Neural cell (in vitro differentiated cells): ENCODE data around the gene GPBAR1. TPM values are rescaled to one million over a fixed set of nuclear protein-coding genes. Genes with fewer than 3 reads are reported as not detected.

Experiments
- H2AFZ ChIP-seq: fragments of 200-600, 300-800 bp; sonication (generic), shearing (Covaris generic); 2 replicates; pipeline ENCODE4 v1.6.0; 2014; ENCODE audit warnings: low read depth, mild to moderate bottlenecking, antibody characterized with exemption, low read length, moderate library complexity
- H3F3A ChIP-seq: fragments of 200-600 bp; shearing (Covaris generic); 2 replicates; pipeline ENCODE4 v1.6.1; 2016; ENCODE audit warnings: mild to moderate bottlenecking, moderate library complexity, mixed read lengths, antibody characterized with exemption, low read length; ENCODE audit not compliant: insufficient read depth, poor library complexity, severe bottlenecking
- H3K27ac ChIP-seq: fragments of 200-600, 300-800 bp; sonication (generic), shearing (Covaris generic); 2 replicates; pipeline ENCODE4 v1.5.1; 2014; ENCODE audit warnings: mild to moderate bottlenecking, low read length, moderate library complexity
- H3K27me3 ChIP-seq: fragments of 300-800, 200-600 bp; sonication (generic), shearing (Covaris generic); 2 replicates; pipeline ENCODE4 v1.6.0; 2014; ENCODE audit warnings: mild to moderate bottlenecking, low read depth, low read length, moderate library complexity; ENCODE audit not compliant: insufficient read depth
- H3K36me3 ChIP-seq: fragments of 300-800, 200-600 bp; sonication (generic), shearing (Covaris generic); 2 replicates; pipeline ENCODE4 v1.5.1; 2014; ENCODE audit warnings: mild to moderate bottlenecking, antibody characterized with exemption, low read length, moderate library complexity; ENCODE audit not compliant: insufficient read depth
- H3K4me2 ChIP-seq: fragments of 300-800, 200-600 bp; sonication (generic), shearing (Covaris generic); 2 replicates; pipeline ENCODE4 v1.6.0; 2014; ENCODE audit warnings: mild to moderate bottlenecking, low read length
- H3K4me3 ChIP-seq: fragments of 300-800, 200-600 bp; sonication (generic), shearing (Covaris generic); 2 replicates; pipeline ENCODE4 v1.5.1; 2014; ENCODE audit warnings: mild to moderate bottlenecking, low read length, moderate library complexity
- H3K79me2 ChIP-seq: fragments of 200-600 bp; shearing (Covaris generic); replicated peaks from 2 replicates; pipeline ENCODE4 v1.6.0; 2014; ENCODE audit warnings: mild to moderate bottlenecking, low read length, moderate library complexity; ENCODE audit not compliant: insufficient read depth
- H3K9ac ChIP-seq: fragments of 300-800, 200-600 bp; sonication (generic), shearing (Covaris generic); 2 replicates; pipeline ENCODE4 v1.6.1; 2016; ENCODE audit warnings: mild to moderate bottlenecking, low read length, mixed read lengths
- H3K9me2 ChIP-seq: fragments of 200-600 bp; shearing (Covaris generic); 2 replicates; pipeline ENCODE4 v1.6.1; 2016; ENCODE audit warnings: mild to moderate bottlenecking, low read length, mixed read lengths; ENCODE audit not compliant: insufficient read depth
- H3K9me3 ChIP-seq: fragments of 200-600, 300-800 bp; sonication (generic), shearing (Covaris generic); 2 replicates; pipeline ENCODE4 v1.6.1; 2016; ENCODE audit warnings: mild to moderate bottlenecking, mixed run types, low read length, moderate library complexity, mixed read lengths
- H4K20me1 ChIP-seq: fragments of 200-600 bp; shearing (Covaris generic); 2 replicates; pipeline ENCODE4 v1.6.1; 2016; ENCODE audit warnings: mild to moderate bottlenecking, mixed run types; ENCODE audit not compliant: insufficient read depth
- CTCF ChIP-seq: fragments of 450-650 bp; IDR thresholded peaks from 2 replicates; pipeline ENCODE4 v1.5.1; 2014; ENCODE audit warnings: antibody characterized with exemption, mild to moderate bottlenecking, moderate library complexity; ENCODE audit not compliant: poor library complexity, severe bottlenecking
- EP300 ChIP-seq: fragments of 450-650 bp; conservative IDR thresholded peaks from 2 replicates; pipeline ENCODE4 v1.6.1; 2014; ENCODE audit warnings: antibody characterized with exemption, mild to moderate bottlenecking, moderate library complexity; ENCODE audit not compliant: poor library complexity, severe bottlenecking
- EZH2 ChIP-seq: fragments of 200-600, 300-800 bp; shearing (Covaris generic), sonication (generic); IDR thresholded peaks from 2 replicates; pipeline ENCODE4 v1.6.1; 2014; ENCODE audit warnings: antibody characterized with exemption, low read length, borderline replicate concordance, mild to moderate bottlenecking; ENCODE audit not compliant: insufficient read depth, poor library complexity, severe bottlenecking
- MXI1 ChIP-seq: fragments of 450-650 bp; conservative IDR thresholded peaks from 2 replicates; pipeline ENCODE4 v1.6.1; 2014; ENCODE audit warnings: antibody characterized with exemption, mild to moderate bottlenecking; ENCODE audit not compliant: poor library complexity, severe bottlenecking
- POLR2AphosphoS5 ChIP-seq: IDR thresholded peaks from 2 replicates; pipeline ENCODE4 v1.6.1; 2012
- RAD21 ChIP-seq: fragments of 450-650 bp; conservative IDR thresholded peaks from 2 replicates; pipeline ENCODE4 v1.6.1; 2014; ENCODE audit warnings: antibody characterized with exemption, mild to moderate bottlenecking, moderate library complexity
- REST ChIP-seq: IDR thresholded peaks from 2 replicates; pipeline ENCODE4 v1.6.1; 2012; ENCODE audit warnings: borderline replicate concordance
- SMC3 ChIP-seq: fragments of 450-650 bp; conservative IDR thresholded peaks from 2 replicates; pipeline ENCODE4 v1.6.1; 2014; ENCODE audit warnings: antibody characterized with exemption, mild to moderate bottlenecking, moderate library complexity; ENCODE audit not compliant: poor library complexity
- TAF1 ChIP-seq: IDR thresholded peaks from 2 replicates; pipeline ENCODE4 v1.6.1; 2012; ENCODE audit warnings: low read depth
- polyA plus RNA-seq: library from polyadenylated mRNA; depleted of rRNA; stranded (reverse); fragments of >200 nt; gene quantifications from 2 replicates; pipeline ENCODE4 v1.2.3, GENCODE V29; 2014

Gene GPBAR1
- polyA plus RNA-seq, 1 donor from 2014 or later, result not detected

DNA sequence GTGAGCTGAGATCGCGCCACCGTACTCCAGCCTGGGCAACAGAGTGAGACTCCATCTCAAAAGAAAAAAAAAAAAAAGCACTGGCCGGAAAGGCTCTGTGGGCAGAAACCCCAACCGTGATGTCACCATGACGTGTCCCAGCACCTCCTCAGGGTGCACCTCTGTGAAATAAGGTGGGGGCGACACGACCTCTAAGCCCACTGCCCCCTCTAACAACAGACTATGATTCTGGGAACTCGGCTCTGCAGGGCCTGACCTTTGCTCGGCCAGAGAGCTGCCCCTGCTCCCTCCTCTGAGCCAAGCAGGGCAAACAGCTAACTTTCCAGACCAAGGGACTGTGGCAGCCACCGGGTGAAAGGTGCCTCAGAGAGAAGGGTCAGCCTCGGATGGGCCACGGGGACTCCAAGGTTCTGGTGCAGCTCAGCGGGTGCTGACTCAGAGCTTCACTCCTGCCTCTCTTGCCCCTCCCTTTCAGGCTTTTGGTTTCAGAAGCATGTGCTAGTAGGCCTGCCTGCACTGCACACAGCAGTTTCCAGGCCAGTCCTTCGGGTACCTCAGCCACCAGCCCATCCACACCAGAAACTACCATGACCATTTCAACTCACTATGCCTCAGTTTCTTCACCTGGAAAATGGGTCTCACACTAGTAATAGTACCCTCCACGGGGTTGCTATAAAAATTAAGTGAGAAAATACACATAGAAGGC, 23.4 kb downstream of the GPBAR1 start:
- Histone ChIP-seq H3K4me3 (no peak overlapping the region), H3K27me3 (no peaks in the 10 kb centered on the region), H3K79me2 (no peaks in the 10 kb centered on the region), H2AFZ (no peak overlapping the region), H3K36me3 (no peaks in the 10 kb centered on the region), H3F3A (no peaks in the 10 kb centered on the region), H4K20me1 (no peaks in the 10 kb centered on the region), H3K9me2 (no peaks in the 10 kb centered on the region), H3K4me2 (no peak overlapping the region), H3K27ac (no peak overlapping the region), H3K9me3 (no peaks in the 10 kb centered on the region), H3K9ac (no peak overlapping the region)
- TF ChIP-seq POLR2AphosphoS5, result no peak
- no peak for TF ChIP-seq REST
- no peak for TF ChIP-seq SMC3
- TF ChIP-seq TAF1, result no peak
- TF ChIP-seq EZH2, result no peak
- no peak for TF ChIP-seq CTCF
- no peak for TF ChIP-seq MXI1
- TF ChIP-seq EP300, result no peak
- TF ChIP-seq RAD21, result no peak

DNA sequence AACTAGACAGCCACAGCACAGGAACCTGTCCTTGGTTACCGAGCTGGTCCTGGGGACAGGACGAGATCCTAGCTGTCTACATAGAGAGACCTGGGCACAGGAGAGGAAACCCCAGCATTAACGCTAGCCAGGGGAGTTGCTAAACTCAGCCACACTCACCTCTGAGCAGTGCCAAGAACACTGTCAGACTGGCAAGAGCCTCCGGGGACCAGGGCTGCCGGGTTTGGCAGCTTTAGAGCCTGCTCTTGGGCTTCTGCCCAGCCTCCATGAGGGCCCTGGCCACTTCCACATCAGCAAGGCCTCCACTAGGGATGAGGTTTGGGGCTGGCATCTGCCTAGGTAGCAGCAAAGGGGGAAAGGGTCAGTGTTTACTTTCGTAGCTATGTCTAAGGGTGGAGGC, 24.8 kb downstream of the GPBAR1 start:
- no peaks in the 10 kb centered on the region for H3K9me3 ChIP-seq
- no peak overlapping the region for H2AFZ ChIP-seq
- no peak for TF ChIP-seq EP300
- TF ChIP-seq POLR2AphosphoS5, result no peak
- TF ChIP-seq REST, result no peak
- TF ChIP-seq CTCF, result no peak
- no peak for TF ChIP-seq RAD21
- no peak for TF ChIP-seq TAF1
- TF ChIP-seq EZH2, result no peak
- TF ChIP-seq SMC3, result no peak
- TF ChIP-seq MXI1, result no peak
- no peak overlapping the region for H3K4me2 ChIP-seq
- no peaks in the 10 kb centered on the region for H3F3A ChIP-seq
- H3K27me3 ChIP-seq, result no peaks in the 10 kb centered on the region
- no peaks in the 10 kb centered on the region for H3K79me2 ChIP-seq
- no peak overlapping the region for H3K4me3 ChIP-seq
- no peak overlapping the region for H3K27ac ChIP-seq
- H3K36me3 ChIP-seq, result no peaks in the 10 kb centered on the region
- H4K20me1 ChIP-seq, result no peaks in the 10 kb centered on the region
- no peaks in the 10 kb centered on the region for H3K9me2 ChIP-seq
- no peak overlapping the region for H3K9ac ChIP-seq
